ENCODE data around the gene SOX6.

SOX6 gene

GRCh38 chr11:16126362-16126761, 230.0 kb downstream of the SOX6 start:
- DNase-seq (ENCODE audit: low read depth): no peak
- no peak overlapping the region for H3K4me3 ChIP-seq (ENCODE audit: low read depth, low read length)

GRCh38 chr11:16125796-16126195, 230.6 kb downstream of the SOX6 start:
- no peak overlapping the region for H3K4me3 ChIP-seq (ENCODE audit: low read depth, low read length)
- DNase-seq (ENCODE audit: low read depth): no peak

GRCh38 chr11:16124390-16124789, 232.0 kb downstream of the SOX6 start:
- H3K4me3 ChIP-seq (ENCODE audit: low read depth, low read length): no peak overlapping the region
- DNase-seq (ENCODE audit: low read depth): no peak

GRCh38 chr11:16121853-16122252, 234.5 kb downstream of the SOX6 start:
- H3K4me3 ChIP-seq (ENCODE audit: low read depth, low read length): no peak overlapping the region
- no peak for DNase-seq (ENCODE audit: low read depth)

GRCh38 chr11:16120008-16120407, 236.3 kb downstream of the SOX6 start:
- no peak overlapping the region for H3K4me3 ChIP-seq (ENCODE audit: low read depth, low read length)
- DNase-seq (ENCODE audit: low read depth): no peak

- peak; percentile 24 for DNase-seq (ENCODE audit: low read depth)
Measured at GRCh38 chr11:16117989-16118756, 238.2 kb downstream of the SOX6 start.

GRCh38 chr11:16114978-16115871, 241.1 kb downstream of the SOX6 start:
- no peak for DNase-seq (ENCODE audit: low read depth)
- no peak overlapping the region for H3K4me3 ChIP-seq (ENCODE audit: low read depth, low read length)

More at GRCh38 chr11:16117989-16118756, 238.2 kb downstream of the SOX6 start:
- H3K4me3 ChIP-seq (ENCODE audit: low read depth, low read length): no peak overlapping the region

- no peak for DNase-seq (ENCODE audit: low read depth)
- no peak overlapping the region for H3K4me3 ChIP-seq (ENCODE audit: low read depth, low read length)
Measured at GRCh38 chr11:16114431-16114830, 241.9 kb downstream of the SOX6 start.

- no peak for DNase-seq (ENCODE audit: low read depth)
- H3K4me3 ChIP-seq (ENCODE audit: low read depth, low read length): no peak overlapping the region
Measured at GRCh38 chr11:16111690-16112089, 244.7 kb downstream of the SOX6 start.

- no peak for DNase-seq (ENCODE audit: low read depth)
- no peak overlapping the region for H3K4me3 ChIP-seq (ENCODE audit: low read depth, low read length)
Measured at GRCh38 chr11:16110886-16111285, 245.5 kb downstream of the SOX6 start.

- no peak overlapping the region for H3K4me3 ChIP-seq (ENCODE audit: low read depth, low read length)
- DNase-seq (ENCODE audit: low read depth): no peak
Measured at GRCh38 chr11:16099343-16099900, 256.9 kb downstream of the SOX6 start.

GRCh38 chr11:16098526-16099205, 257.7 kb downstream of the SOX6 start:
- H3K4me3 ChIP-seq (ENCODE audit: low read depth, low read length): no peak overlapping the region

GRCh38 chr11:16097543-16097942, 258.8 kb downstream of the SOX6 start:
- DNase-seq (ENCODE audit: low read depth): no peak
- H3K4me3 ChIP-seq (ENCODE audit: low read depth, low read length): no peak overlapping the region

More at GRCh38 chr11:16098526-16099205, 257.7 kb downstream of the SOX6 start:
- no peak for DNase-seq (ENCODE audit: low read depth)

GRCh38 chr11:16096336-16096735, 260.0 kb downstream of the SOX6 start:
- DNase-seq (ENCODE audit: low read depth): no peak

GRCh38 chr11:16095756-16096155, 260.6 kb downstream of the SOX6 start:
- no peak overlapping the region for H3K4me3 ChIP-seq (ENCODE audit: low read depth, low read length)
- no peak for DNase-seq (ENCODE audit: low read depth)

More at GRCh38 chr11:16096336-16096735, 260.0 kb downstream of the SOX6 start:
- H3K4me3 ChIP-seq (ENCODE audit: low read depth, low read length): no peak overlapping the region

- no peak for DNase-seq (ENCODE audit: low read depth)
- no peak overlapping the region for H3K4me3 ChIP-seq (ENCODE audit: low read depth, low read length)
Measured at GRCh38 chr11:16093889-16094653, 262.3 kb downstream of the SOX6 start.

GRCh38 chr11:16091862-16092261, 264.5 kb downstream of the SOX6 start:
- DNase-seq (ENCODE audit: low read depth): no peak
- H3K4me3 ChIP-seq (ENCODE audit: low read depth, low read length): no peak overlapping the region

- no peak for DNase-seq (ENCODE audit: low read depth)
- no peak overlapping the region for H3K4me3 ChIP-seq (ENCODE audit: low read depth, low read length)
Measured at GRCh38 chr11:16089481-16089880, 266.9 kb downstream of the SOX6 start.

GRCh38 chr11:16088774-16089173, 267.6 kb downstream of the SOX6 start:
- H3K4me3 ChIP-seq (ENCODE audit: low read depth, low read length): no peak overlapping the region
- no peak for DNase-seq (ENCODE audit: low read depth)
